HS-27A (cell line): ENCODE measurements around the gene PITPNB.

ENCODE experiments used
- DNase-seq: peaks from one replicate; pipeline ENCODE4 v3.0.0-alpha.2; 2012; ENCODE audit warnings: low read depth, missing footprints

PITPNB gene

GRCh38 chr22:27919942-27920755 lies 1.1 kb upstream of the PITPNB start:
- DNase-seq, result peak; percentile 52

GRCh38 chr22:27918341-27919221 lies 475 bp downstream of the PITPNB start:
- DNase-seq, result peak; percentile 31

- DNase-seq, result no peak
Observed at GRCh38 chr22:27915986-27916385, 3.1 kb downstream of the PITPNB start.

- no peak for DNase-seq
Observed at GRCh38 chr22:27913162-27913741, 5.8 kb downstream of the PITPNB start.

- no peak for DNase-seq
Observed at GRCh38 chr22:27912101-27912500, 7.0 kb downstream of the PITPNB start.

- DNase-seq, result no peak
Observed at GRCh38 chr22:27911330-27911729, 7.7 kb downstream of the PITPNB start.

GRCh38 chr22:27906241-27906640 lies 12.8 kb downstream of the PITPNB start:
- DNase-seq, result no peak

- DNase-seq, result no peak
Observed at GRCh38 chr22:27905653-27906052, 13.4 kb downstream of the PITPNB start.

- DNase-seq, result no peak
Observed at GRCh38 chr22:27903805-27904473, 15.1 kb downstream of the PITPNB start.

- DNase-seq, result no peak
Observed at GRCh38 chr22:27900153-27900552, 18.9 kb downstream of the PITPNB start.

- no peak for DNase-seq
Observed at GRCh38 chr22:27896245-27896644, 22.8 kb downstream of the PITPNB start.

- no peak for DNase-seq
Observed at GRCh38 chr22:27895600-27895999, 23.5 kb downstream of the PITPNB start.

GRCh38 chr22:27892811-27893210 lies 26.2 kb downstream of the PITPNB start:
- DNase-seq, result no peak

GRCh38 chr22:27892064-27892463 lies 27.0 kb downstream of the PITPNB start:
- DNase-seq, result no peak

GRCh38 chr22:27888310-27888709 lies 30.7 kb downstream of the PITPNB start:
- no peak for DNase-seq

- no peak for DNase-seq
Observed at GRCh38 chr22:27886843-27887151, 32.3 kb downstream of the PITPNB start.

- peak; percentile 66 for DNase-seq
Observed at GRCh38 chr22:27885977-27886842, 32.8 kb downstream of the PITPNB start.

GRCh38 chr22:27883656-27884350 lies 35.3 kb downstream of the PITPNB start:
- no peak for DNase-seq

GRCh38 chr22:27882507-27883290 lies 36.4 kb downstream of the PITPNB start:
- DNase-seq, result no peak

GRCh38 chr22:27881421-27881820 lies 37.6 kb downstream of the PITPNB start:
- DNase-seq, result no peak
